ENCODE data around the gene RXRG. TPM values are rescaled to one million over a fixed set of nuclear protein-coding genes. Genes with fewer than 3 reads are reported as not detected.

RXRG gene
- total RNA-seq, 1 experiment from 2014 or later = not detected

- Histone ChIP-seq H3K56ac (ENCODE audit: insufficient read length, low read depth, low read length) (no peak overlapping the region), H3K18ac (ENCODE audit: insufficient read length, low read depth, low read length) (no peak overlapping the region), H2AFZ (ENCODE audit: low read length) (no peak overlapping the region), H4K20me1 (ENCODE audit: control insufficient read depth, insufficient read depth, insufficient read length) (no peaks in the 10 kb centered on the region), H3K79me1 (ENCODE audit: insufficient read depth, low read depth, low read length, poor library complexity, severe bottlenecking) (no peaks in the 10 kb centered on the region), H3K79me2 (ENCODE audit: insufficient read depth, low read length) (no peaks in the 10 kb centered on the region), H3K4me1 (ENCODE audit: insufficient read depth, low read length) (no peaks in the 10 kb centered on the region), H3K27me3 (ENCODE audit: insufficient read depth, low read length) (no peaks in the 10 kb centered on the region), H3T11ph (ENCODE audit: low read length) (no peak overlapping the region), H2BK12ac (ENCODE audit: insufficient read length, low read depth, low read length) (no peak overlapping the region), H3K23me2 (ENCODE audit: insufficient read length, low read depth, low read length, poor library complexity, severe bottlenecking) (no peaks in the 10 kb centered on the region), H4K8ac (replicated peaks; ENCODE audit: insufficient read length, low read depth, low read length) (no peak overlapping the region), H3K9ac (ENCODE audit: extremely low read depth, insufficient read length, low read length) (no peak overlapping the region), H3K27ac (ENCODE audit: insufficient read length, low read depth, low read length) (no peak overlapping the region), H2BK15ac (ENCODE audit: low read depth, low read length) (no peak overlapping the region), H3K14ac (ENCODE audit: insufficient read depth, low read length) (no peak overlapping the region), H3K4me2 (ENCODE audit: insufficient read depth, insufficient read length, low read length) (no peak overlapping the region), H4K91ac (ENCODE audit: insufficient read length, low read depth, low read length) (no peak overlapping the region), H3K23ac (ENCODE audit: insufficient read length, low read depth, low read length) (no peak overlapping the region), H2BK120ac (ENCODE audit: low read depth, low read length, poor library complexity, severe bottlenecking) (no peak overlapping the region), H2BK5ac (ENCODE audit: insufficient read length, low read length) (no peak overlapping the region), H2AK5ac (ENCODE audit: insufficient read length, low read length) (no peak overlapping the region), H4K5ac (ENCODE audit: insufficient read length, low read depth, low read length) (no peak overlapping the region), H3K4ac (ENCODE audit: low read depth, low read length) (no peak overlapping the region), H2BK20ac (ENCODE audit: low read depth, low read length, poor library complexity, severe bottlenecking) (no peak overlapping the region), H3K9me3 (ENCODE audit: control insufficient read depth, low read depth, low read length) (no peaks in the 10 kb centered on the region)
- H3K27me3 Mint-ChIP-seq (ENCODE audit: low read depth) = peaks cover 26% of the 10 kb centered on the region
- H3K27ac Mint-ChIP-seq = no peak overlapping the region
- H3K36me3 Mint-ChIP-seq (ENCODE audit: insufficient read depth in 1 of 3, low read depth in 3 of 3) = no peaks in the 10 kb centered on the region
- TF ChIP-seq CTCF (conservative IDR thresholded peaks at IDR 0.05) = no peak
- no peaks in the 10 kb centered on the region for H3K4me1 Mint-ChIP-seq
- no peak overlapping the region for H3K4me3 Mint-ChIP-seq
- no peak for DNase-seq
- H3K9me3 Mint-ChIP-seq = no peaks in the 10 kb centered on the region
Measured at GRCh38 chr1:165418195-165418594, 26.7 kb downstream of the RXRG start.

Measured in H9 (cell line).